H1 (cell line): ENCODE data around the gene KANSL3. TPM values are rescaled to one million over a fixed set of nuclear protein-coding genes. Genes with fewer than 3 reads are reported as not detected.

Source experiments
- CTCF ChIA-PET: fragments of 300-600 bp; sonication (Branson Sonifier 250); formaldehyde crosslinking; loops from one replicate; lab custom pipeline; 2021; ENCODE audit not compliant: partially characterized antibody; lab: Charles Lee
- POLR2A ChIA-PET: fragments of 300-600 bp; sonication (Branson Sonifier 250); formaldehyde crosslinking; loops from one replicate; lab custom pipeline; 2021; ENCODE audit warnings: inconsistent platforms; ENCODE audit not compliant: partially characterized antibody; lab: Charles Lee
- DNase-seq, 2 experiments: peaks; one replicate each; pipeline versions ENCODE4 v3.0.0 to v3.0.0-alpha.2; 2010 to 2022; ENCODE audit warnings: low spot score in 2 of 2, low read depth in 1 of 2, mixed read lengths in 1 of 2
- FAIRE-seq: peaks from 2 replicates; lab custom pipeline; 2011; peaks lifted over from hg19 to GRCh38; lab: Jason Lieb, UNC
- H2AFZ ChIP-seq: 2 replicates; pipeline ENCODE4 v1.8.1; 2012; ENCODE audit warnings: low read length, inconsistent platforms
- H2AK5ac ChIP-seq: 2 replicates; pipeline ENCODE4 v1.6.1; 2013; ENCODE audit warnings: low read depth, low read length
- H2BK120ac ChIP-seq: replicated peaks from 2 replicates; pipeline ENCODE3; 2013; ENCODE audit warnings: low read depth, low read length, inconsistent platforms
- H2BK12ac ChIP-seq: 2 replicates; pipeline ENCODE4 v1.6.1; 2013; ENCODE audit warnings: low read depth, low read length
- H2BK15ac ChIP-seq: 2 replicates; pipeline ENCODE4 v1.6.1; 2013; ENCODE audit warnings: low read length
- H2BK20ac ChIP-seq: 2 replicates; pipeline ENCODE4 v1.6.1; 2013; ENCODE audit warnings: low read length
- H2BK5ac ChIP-seq: 2 replicates; pipeline ENCODE4 v1.6.1; 2013; ENCODE audit warnings: low read depth, low read length
- H3K14ac ChIP-seq: 2 replicates; pipeline ENCODE4 v1.6.1; 2013; ENCODE audit warnings: inconsistent platforms; ENCODE audit not compliant: insufficient read length
- H3K18ac ChIP-seq: 2 replicates; pipeline ENCODE4 v1.6.1; 2013; ENCODE audit warnings: low read length; ENCODE audit errors: extremely low read depth
- H3K23ac ChIP-seq: 2 replicates; pipeline ENCODE4 v1.6.1; 2013; ENCODE audit warnings: inconsistent platforms; ENCODE audit not compliant: insufficient read length
- H3K23me2 ChIP-seq: 2 replicates; pipeline ENCODE4 v1.6.1; 2013; ENCODE audit warnings: low read depth, low read length
- H3K27ac ChIP-seq: 2 replicates; pipeline ENCODE4 v1.6.1; 2011; ENCODE audit warnings: low read depth, low read length, inconsistent platforms
- H3K27me3 ChIP-seq, 4 experiments: replicated peaks in 1 of 4; 1 replicate in 1 of 4; 2 replicates in 3 of 4; pipeline versions ENCODE4 v1.6.1 to v1.8.1; 2011 to 2013; ENCODE audit warnings: low read length in 3 of 4, mild to moderate bottlenecking in 3 of 4, inconsistent platforms in 2 of 4, mixed read lengths in 2 of 4, moderate library complexity in 1 of 4; ENCODE audit not compliant: control insufficient read depth in 3 of 4, insufficient read depth in 3 of 4; ENCODE audit errors: extremely low read depth in 1 of 4
- H3K36me3 ChIP-seq, 4 experiments: 2 replicates each; pipeline versions ENCODE4 v1.6.1 to v1.8.1; 2011 to 2013; ENCODE audit warnings: mild to moderate bottlenecking in 4 of 4, low read length in 3 of 4, moderate library complexity in 2 of 4, control low read depth in 1 of 4, inconsistent platforms in 1 of 4; ENCODE audit not compliant: insufficient read depth in 4 of 4, control insufficient read depth in 2 of 4
- H3K4ac ChIP-seq: replicated peaks from 2 replicates; pipeline ENCODE3; 2013; ENCODE audit warnings: low read length, low read depth, mixed read lengths, inconsistent platforms; ENCODE audit not compliant: insufficient read length
- H3K4me1 ChIP-seq, 4 experiments: replicated peaks in 1 of 4; 1 replicate in 1 of 4; 2 replicates in 3 of 4; pipeline versions ENCODE4 v1.6.1 to v1.8.1; 2011 to 2013; ENCODE audit warnings: low read length in 3 of 4, inconsistent platforms in 2 of 4, mixed read lengths in 1 of 4; ENCODE audit not compliant: insufficient read depth in 4 of 4, control insufficient read depth in 3 of 4
- H3K4me2 ChIP-seq, 2 experiments: 2 replicates each; pipeline versions ENCODE4 v1.6.1 to v1.8.1; 2011 to 2013; ENCODE audit warnings: low read depth in 2 of 2, low read length in 2 of 2, control low read depth in 1 of 2, inconsistent platforms in 1 of 2, mild to moderate bottlenecking in 1 of 2; ENCODE audit not compliant: insufficient read depth in 1 of 2
- H3K4me3 ChIP-seq, 4 experiments: fragments of 200-600, 300-600 bp in 1 of 4; sonication (generic), shearing (Covaris generic), sonication (Bioruptor Twin) in 1 of 4; 2 replicates each; pipeline versions ENCODE4 v1.5.1 to v1.8.1; 2011 to 2016; ENCODE audit warnings: low read length in 4 of 4, low read depth in 3 of 4, control low read depth in 2 of 4, inconsistent platforms in 2 of 4, mild to moderate bottlenecking in 2 of 4, mixed read lengths in 1 of 4, moderate library complexity in 1 of 4; ENCODE audit not compliant: insufficient read depth in 2 of 4; ENCODE audit errors: extremely low read depth in 1 of 4
- H3K56ac ChIP-seq: replicated peaks from 2 replicates; pipeline ENCODE3; 2013; ENCODE audit warnings: low read depth, mild to moderate bottlenecking, mixed read lengths, low read length, inconsistent platforms; ENCODE audit not compliant: insufficient read length
- H3K79me1 ChIP-seq: 2 replicates; pipeline ENCODE4 v1.6.1; 2013; ENCODE audit warnings: low read depth, low read length, control low read depth
- H3K79me2 ChIP-seq, 2 experiments: 2 replicates each; pipeline versions ENCODE4 v1.6.1 to v1.8.1; 2012 to 2013; ENCODE audit warnings: low read length in 2 of 2, mild to moderate bottlenecking in 2 of 2, inconsistent platforms in 1 of 2; ENCODE audit not compliant: insufficient read depth in 2 of 2, control insufficient read depth in 1 of 2
- H3K9ac ChIP-seq, 4 experiments: replicated peaks in 1 of 4; 1 replicate in 1 of 4; 2 replicates in 3 of 4; pipeline versions ENCODE4 v1.6.1 to v1.8.1; 2011 to 2013; ENCODE audit warnings: low read depth in 3 of 4, low read length in 3 of 4, control low read depth in 2 of 4, mild to moderate bottlenecking in 2 of 4, moderate library complexity in 2 of 4, inconsistent platforms in 1 of 4; ENCODE audit errors: extremely low read depth in 1 of 4
- H3K9me3 ChIP-seq, 2 experiments: 2 replicates each; pipeline versions ENCODE4 v1.6.1 to v1.8.1; 2012 to 2013; ENCODE audit warnings: mild to moderate bottlenecking in 2 of 2, moderate library complexity in 2 of 2, control low read depth in 1 of 2, inconsistent platforms in 1 of 2, low read depth in 1 of 2, low read length in 1 of 2, mixed read lengths in 1 of 2; ENCODE audit not compliant: insufficient read depth in 2 of 2
- H4K20me1 ChIP-seq, 2 experiments: replicated peaks in 1 of 2; 2 replicates each; pipeline versions ENCODE3 to v1.8.1; 2011 to 2013; ENCODE audit warnings: inconsistent platforms in 2 of 2, low read length in 2 of 2, mild to moderate bottlenecking in 1 of 2; ENCODE audit not compliant: insufficient read depth in 2 of 2, control insufficient read depth in 1 of 2
- H4K5ac ChIP-seq: 2 replicates; pipeline ENCODE4 v1.6.1; 2013; ENCODE audit warnings: low read length, low read depth, mixed read lengths, inconsistent platforms; ENCODE audit not compliant: insufficient read length
- H4K8ac ChIP-seq: 2 replicates; pipeline ENCODE4 v1.8.0; 2013; ENCODE audit warnings: mild to moderate bottlenecking, moderate library complexity, low read length, inconsistent platforms; ENCODE audit not compliant: insufficient read depth; ENCODE audit errors: extremely low read depth
- H4K91ac ChIP-seq: replicated peaks from 2 replicates; pipeline ENCODE3; 2013; ENCODE audit warnings: low read length, mixed read lengths, inconsistent platforms; ENCODE audit not compliant: insufficient read length
- CEBPB ChIP-seq: IDR thresholded peaks from 2 replicates; pipeline ENCODE4 v1.6.1; 2012; ENCODE audit warnings: low read depth, low read length
- CREB1 ChIP-seq: IDR thresholded peaks from 2 replicates; pipeline ENCODE4 v1.6.1; 2012; ENCODE audit warnings: inconsistent platforms
- E2F6 ChIP-seq: IDR thresholded peaks from 2 replicates; pipeline ENCODE4 v1.6.1; 2012; ENCODE audit warnings: inconsistent platforms
- EGR1 ChIP-seq: IDR thresholded peaks from 2 replicates; pipeline ENCODE4 v1.6.1; 2011; ENCODE audit warnings: low read depth, low read length, borderline replicate concordance
- EP300 ChIP-seq, 2 experiments: IDR thresholded peaks; 1 replicate in 1 of 2; 2 replicates in 1 of 2; pipeline ENCODE4 v1.6.1; 2011 to 2012; ENCODE audit warnings: low read depth in 2 of 2, low read length in 2 of 2, mild to moderate bottlenecking in 2 of 2, borderline replicate concordance in 1 of 2, inconsistent platforms in 1 of 2, moderate library complexity in 1 of 2
- POLR2A ChIP-seq, 2 experiments: IDR thresholded peaks; 1 replicate in 1 of 2; 2 replicates in 1 of 2; pipeline ENCODE4 v1.6.1; 2011; ENCODE audit warnings: low read depth in 2 of 2, low read length in 2 of 2, mild to moderate bottlenecking in 2 of 2; ENCODE audit errors: control extremely low read depth in 1 of 2
- POU5F1 ChIP-seq: IDR thresholded peaks from 2 replicates; pipeline ENCODE4 v1.6.1; 2011; ENCODE audit warnings: low read depth, mild to moderate bottlenecking, low read length, moderate library complexity
- RAD21 ChIP-seq, 2 experiments: IDR thresholded peaks in 1 of 2; conservative IDR thresholded peaks in 1 of 2; 2 replicates each; pipeline ENCODE4 v1.6.1; 2011; ENCODE audit warnings: low read depth in 2 of 2, low read length in 2 of 2, improper control_type of control experiment in 1 of 2, inconsistent platforms in 1 of 2, mild to moderate bottlenecking in 1 of 2, moderate library complexity in 1 of 2
- SIX5 ChIP-seq: IDR thresholded peaks from 2 replicates; pipeline ENCODE4 v1.6.1; 2011; ENCODE audit warnings: mild to moderate bottlenecking, low read depth, low read length
- YY1 ChIP-seq: IDR thresholded peaks from 2 replicates; pipeline ENCODE4 v1.6.1; 2011; ENCODE audit warnings: low read depth, mild to moderate bottlenecking, low read length
- WGBS, 2 experiments: shearing (Covaris generic) in 1 of 2; methylation state at CpG; one replicate each; pipeline versions ENCODE4 v1.1.6 to v1.1.7; 2013 to 2015; ENCODE audit warnings: low lambda C conversion rate in 2 of 2, mixed read lengths in 2 of 2, inconsistent platforms in 1 of 2, low coverage in 1 of 2, missing lambda C conversion rate in 1 of 2; ENCODE audit not compliant: insufficient replicate concordance in 2 of 2, insufficient coverage in 1 of 2, insufficient read length in 1 of 2; ENCODE audit errors: extremely low coverage in 1 of 2, missing lambda C conversion rate in 1 of 2; 5-methylcytosine and 5-hydroxymethylcytosine counted together
- polyA plus RNA-seq, 7 experiments: library from polyadenylated mRNA; depleted of rRNA in 3 of 7; stranded (reverse) in 5 of 7; unstranded in 2 of 7; fragments of >200 nt in 5 of 7; fragments of 200-250 nt in 2 of 7; gene quantifications; 1 replicate in 5 of 7; 2 replicates in 1 of 7; 4 replicates in 1 of 7; pipeline versions ENCODE4 v1.2.1 to v1.2.3, GENCODE V29; 2011 to 2013; ENCODE audit warnings: missing spikeins in 2 of 7, mixed read lengths in 2 of 7
- total RNA-seq: library from RNA; stranded (reverse); fragmentation: NEBNext Ultra II Directional; extraction: Animal tissue kit (Norgen Biotek cat#: 25700); gene quantifications from 2 replicates; pipeline ENCODE4 v1.2.1, GENCODE V29; 2021

Gene KANSL3
- total and polyA plus RNA-seq, 2 of the 8 experiments (the other 6 are each of a cell fraction or from before 2014, with no cell fraction given): 19.8 to 31.4 TPM

- Histone ChIP-seq H3K23me2 (no peaks in the 10 kb centered on the region), H2BK120ac (no peak overlapping the region), H3K14ac (no peak overlapping the region), H2BK20ac (no peak overlapping the region), H2BK15ac (no peak overlapping the region), H3K9me3 (no peaks in the 10 kb centered on the region), H3K4me3 (no peak overlapping the region), H3K79me2 (no peaks in the 10 kb centered on the region), H4K20me1 (peaks cover 3 to 7% of the 10 kb centered on the region in 2 experiments), H2AK5ac (no peak overlapping the region), H2AFZ (no peak overlapping the region), H3K23ac (no peak overlapping the region), H3K56ac (no peak overlapping the region), H2BK5ac (no peak overlapping the region), H4K5ac (no peak overlapping the region), H4K8ac (no peak overlapping the region), H3K36me3 (peaks cover 6 to 23% (median 11%) of the 10 kb centered on the region in 4 experiments; a peak in 6 of 8 replicates), H3K27me3 (no peaks in the 10 kb centered on the region), H3K79me1 (peaks cover 2% of the 10 kb centered on the region; the same call in 1 of the 2 replicates), H3K27ac (no peak overlapping the region), H3K9ac (no peak overlapping the region), H2BK12ac (no peak overlapping the region), H3K4me1 (no peaks in the 10 kb centered on the region), H4K91ac (no peak overlapping the region), H3K4me2 (no peak overlapping the region), H3K18ac (no peak overlapping the region), H3K4ac (no peak overlapping the region)
- POLR2A ChIA-PET: interaction anchor here (0.6 kb wide), 1 partner anchor 95 kb away, joined by 3 read pairs; no protein-coding TSS in a partner anchor
- DNase-seq (no peak), FAIRE-seq (no peak)
- CTCF ChIA-PET: no interaction called here
- 97% methylated on average over 3 of the region's 3 CpGs; no CpG with 5 or more reads in 1 of the 2 experiments for WGBS, 2 experiments
- TF ChIP-seq RAD21 (IDR thresholded peaks at IDR 0.05 in 1 of 2, conservative IDR thresholded peaks at IDR 0.05 in 1 of 2; ENCODE audit: low read depth in 2 of 2, low read length in 2 of 2) (no peak), POU5F1 (no peak), CEBPB (no peak), EGR1 (no peak), POLR2A (IDR thresholded peaks at IDR 0.05; ENCODE audit: control extremely low read depth in 1 of 2, low read depth in 2 of 2, low read length in 2 of 2) (no peak), E2F6 (no peak), SIX5 (no peak), YY1 (no peak), CREB1 (no peak), EP300 (IDR thresholded peaks at IDR 0.05; ENCODE audit: borderline replicate concordance in 1 of 2, low read depth in 2 of 2, low read length in 2 of 2) (no peak)
Measured at GRCh38 chr2:96622544-96622943, 15.6 kb downstream of the KANSL3 start.
